Middle frontal gyrus (tissue), 1 donor: Measurements from ENCODE around the gene TTLL4.

Source experiments
- DNase-seq: peaks from one replicate; pipeline ENCODE4 v3.0.0-alpha.2; 2015; ENCODE audit warnings: low spot score; ENCODE audit errors: extremely low spot score

Gene TTLL4

DNA sequence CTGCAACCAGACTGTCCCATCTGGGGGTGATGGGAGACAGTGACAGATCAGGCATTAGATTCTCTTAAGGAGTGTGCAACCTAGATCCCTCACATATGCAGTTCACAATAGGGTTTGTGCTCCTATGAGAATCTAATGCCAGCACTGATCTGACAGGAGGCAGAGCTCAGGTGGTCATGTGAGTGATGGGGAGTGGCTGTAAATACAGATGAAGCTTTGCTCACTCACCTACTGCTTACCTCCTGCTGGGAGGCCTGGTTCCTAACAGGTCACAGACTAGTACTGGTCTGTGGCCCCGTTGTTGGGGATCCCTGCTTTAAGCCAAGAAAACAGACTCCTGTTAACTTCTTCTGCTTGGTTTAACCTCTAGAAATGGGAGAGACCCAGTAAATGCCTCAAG lies 74.5 kb downstream of the TTLL4 start:
- no peak for DNase-seq

DNA sequence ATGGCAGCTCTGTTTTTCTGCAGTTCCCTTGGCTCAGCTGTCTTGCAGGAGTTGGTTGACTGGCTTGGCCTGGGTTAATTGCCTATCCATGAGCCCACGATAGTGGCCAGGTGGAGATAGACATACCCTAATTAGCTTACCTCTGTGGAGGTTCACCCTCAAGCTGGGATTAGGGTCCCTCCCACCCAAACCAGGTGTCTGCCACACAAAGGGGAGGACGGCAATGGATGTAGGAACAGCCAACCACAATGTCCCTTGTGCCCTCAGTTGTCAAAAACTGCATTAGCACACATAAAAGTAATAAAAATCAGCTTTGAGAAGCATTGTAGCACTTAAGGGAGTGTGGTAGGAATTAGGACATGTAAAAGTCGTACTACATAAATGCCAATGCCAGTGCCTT lies 75.5 kb downstream of the TTLL4 start:
- DNase-seq = no peak

DNA sequence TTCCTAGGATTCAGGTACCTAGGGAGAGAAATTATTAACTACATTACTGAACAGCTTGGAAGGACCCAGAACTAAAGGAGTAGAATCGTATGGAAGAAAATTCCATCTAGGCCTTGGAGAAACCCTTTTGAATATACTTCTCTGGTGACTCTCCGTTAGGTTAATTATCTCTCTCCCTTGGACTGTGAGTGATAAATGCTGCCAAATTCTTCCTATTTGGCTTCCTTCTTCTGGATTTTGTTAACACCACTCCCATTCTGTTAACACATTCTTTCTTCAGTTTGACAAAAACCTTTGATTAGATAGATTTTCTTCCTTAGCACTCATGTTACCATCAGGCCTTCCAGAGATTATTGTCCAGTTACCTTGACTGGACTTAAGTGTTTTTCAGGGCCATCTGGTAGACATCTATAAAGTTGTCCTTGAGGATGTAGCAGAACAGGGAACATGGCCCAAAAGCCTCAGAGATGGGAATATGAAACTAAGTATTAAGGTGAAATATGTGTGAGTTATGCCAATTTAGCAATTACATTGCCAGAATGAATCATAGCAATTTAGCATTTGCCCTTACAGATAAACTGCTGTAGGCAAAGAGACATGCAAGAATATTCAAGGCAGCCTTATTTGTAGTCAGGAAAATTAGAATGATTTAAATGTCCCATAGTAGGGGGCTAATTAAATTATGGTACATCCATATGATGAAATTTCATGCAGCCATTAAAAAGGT lies 78.1 kb downstream of the TTLL4 start:
- no peak for DNase-seq

DNA sequence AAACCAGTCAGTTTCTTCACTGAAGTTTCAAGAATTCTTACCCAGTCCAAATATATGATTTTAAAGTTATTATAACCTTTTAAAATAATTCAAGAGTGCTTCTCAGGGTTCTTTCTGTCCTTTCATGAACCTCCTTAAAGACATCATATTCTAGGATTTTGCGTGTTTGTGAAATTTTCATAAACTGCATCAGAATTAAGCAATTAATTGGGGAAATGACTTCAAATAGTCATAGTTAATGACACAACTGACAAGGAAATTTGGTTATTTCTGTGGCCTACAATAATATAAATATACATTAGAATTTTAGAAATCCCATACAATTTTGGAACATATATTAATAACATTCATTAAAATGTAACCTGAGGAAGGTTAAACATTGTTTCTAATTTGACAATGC lies 81.8 kb downstream of the TTLL4 start:
- no peak for DNase-seq

DNA sequence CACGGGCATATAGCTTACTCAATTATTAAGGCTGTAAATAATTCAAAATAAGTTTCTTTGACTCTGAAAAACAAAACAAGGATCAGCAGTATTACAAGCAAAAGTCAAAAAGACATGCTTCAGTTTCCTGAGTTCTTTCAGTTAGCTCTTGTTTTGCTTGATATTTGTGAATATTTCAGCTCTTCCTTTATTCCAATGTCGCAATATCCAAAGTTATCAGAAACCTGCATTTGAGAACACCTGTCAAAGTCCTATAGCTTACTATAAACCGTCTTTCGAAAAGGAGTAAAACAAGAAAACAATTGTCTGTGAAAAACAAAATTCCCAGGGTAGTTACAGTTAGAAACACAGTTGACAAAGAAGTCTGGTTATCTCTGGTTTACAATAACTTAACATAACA lies 86.1 kb downstream of the TTLL4 start:
- DNase-seq = no peak

DNA sequence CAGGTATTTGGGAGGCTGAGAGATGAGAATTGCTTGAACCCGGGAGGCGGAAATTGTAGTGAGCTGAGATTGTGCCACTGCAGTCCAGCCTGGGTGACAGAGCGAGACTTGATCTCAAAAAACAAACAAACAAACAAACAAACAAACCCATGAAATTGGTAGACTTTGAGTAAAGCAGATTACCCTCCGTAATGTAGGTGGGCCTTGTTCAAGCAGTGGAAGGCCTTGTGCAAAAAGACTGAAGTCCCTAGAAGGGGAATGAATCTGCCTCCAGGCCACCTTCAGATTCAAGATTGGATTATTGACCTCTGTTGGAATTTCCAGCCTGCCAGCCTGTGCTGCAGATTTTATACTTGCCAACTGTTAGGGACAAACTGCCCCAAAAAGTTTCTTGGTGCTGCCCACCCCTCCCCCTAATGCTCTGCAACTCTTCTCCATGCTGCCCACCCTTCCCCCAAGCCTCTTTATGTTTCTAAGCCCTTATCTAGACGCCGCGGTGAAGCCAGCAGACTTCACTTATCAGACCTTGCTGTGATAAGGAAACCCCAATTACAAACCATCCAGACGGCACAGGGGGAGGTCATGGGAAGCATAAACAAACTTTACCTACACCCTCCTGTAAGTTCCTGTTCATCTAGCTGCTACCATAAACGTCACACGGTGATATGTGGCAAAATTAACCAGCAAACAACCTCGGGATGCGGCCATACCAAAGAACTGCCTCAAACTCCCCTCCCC lies 88.3 kb downstream of the TTLL4 start:
- no peak for DNase-seq

DNA sequence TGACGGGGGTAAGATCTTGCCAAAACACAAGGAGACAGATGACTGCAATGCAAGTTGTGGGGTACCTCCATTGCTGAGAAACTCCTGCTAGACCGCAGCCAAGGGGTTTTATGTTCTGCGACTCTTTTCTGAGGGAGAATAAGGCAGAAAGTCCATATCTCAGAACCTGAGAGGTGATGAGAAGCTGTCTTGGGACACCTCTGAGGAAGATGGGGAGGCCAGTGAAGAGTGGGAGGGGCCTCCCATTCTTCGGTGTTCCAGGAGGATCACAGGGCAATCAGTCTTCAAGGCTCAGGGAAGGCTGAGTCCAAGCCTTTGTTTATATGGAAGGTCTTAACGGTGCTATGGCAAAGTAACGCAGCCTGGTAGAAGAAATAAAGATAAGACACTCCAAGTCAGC lies 89.4 kb downstream of the TTLL4 start:
- no peak for DNase-seq

DNA sequence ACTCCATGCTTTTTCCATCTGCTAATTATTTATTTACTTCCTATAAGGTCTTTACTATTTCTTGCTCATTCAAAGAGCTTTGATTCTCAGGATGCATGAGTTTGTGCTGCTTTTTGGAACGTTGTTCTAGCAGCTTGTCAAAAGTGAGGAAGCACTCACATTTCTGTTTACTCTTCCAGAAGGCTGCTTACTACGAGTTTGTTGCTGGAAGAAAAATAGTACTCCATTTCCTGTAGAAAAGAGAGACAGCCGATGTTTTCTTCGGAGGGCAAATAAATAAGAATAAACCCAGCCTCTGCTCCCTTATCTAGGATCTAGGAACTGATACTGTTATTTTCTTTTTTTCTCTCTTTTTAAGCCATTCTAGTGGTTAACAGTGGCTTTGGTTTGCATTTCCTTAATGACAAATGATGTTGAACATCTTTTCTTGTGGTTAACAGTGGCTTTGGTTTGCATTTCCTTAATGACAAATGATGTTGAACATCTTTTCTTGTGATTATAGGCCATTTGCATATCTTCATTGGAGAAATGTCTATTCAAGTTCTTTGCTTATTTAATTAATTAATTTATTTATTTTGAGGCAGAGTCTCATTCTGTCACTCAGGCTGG lies 91.9 kb downstream of the TTLL4 start:
- no peak for DNase-seq

DNA sequence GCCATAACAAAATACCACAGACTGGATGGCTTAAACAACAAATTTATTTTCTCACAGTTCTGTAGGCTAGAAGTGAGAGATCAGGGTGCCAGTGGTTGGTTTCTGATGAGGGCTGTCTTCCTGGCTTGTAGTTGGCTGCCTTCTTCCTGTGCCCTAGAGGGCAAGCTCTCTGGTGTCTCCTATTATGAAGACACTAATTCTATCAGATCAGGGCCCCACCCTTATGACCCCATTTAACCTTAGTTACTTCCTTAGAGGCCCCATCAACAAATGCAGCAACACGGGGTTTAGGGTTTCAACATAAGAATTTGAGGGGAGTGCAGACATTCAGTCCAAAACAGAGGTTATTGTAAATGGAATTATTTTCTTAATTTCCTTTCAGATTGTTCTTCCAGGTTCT lies 94.2 kb downstream of the TTLL4 start:
- no peak for DNase-seq
